Tibial nerve (tissue), 4 donors: Measurements from ENCODE around the gene CHST14. TPM values are rescaled to one million over a fixed set of nuclear protein-coding genes. Genes with fewer than 3 reads are reported as not detected.

Experiments used
- DNase-seq, 2 donors: peaks; one replicate each; pipeline ENCODE4 v3.0.0-alpha.2; 2019; ENCODE audit warnings: low spot score in 2 of 2
- H3K27ac ChIP-seq, 4 donors: fragments of 200-600 bp; sonication (generic) in 3 of 4; one replicate each; pipeline ENCODE4 v1.5.1; 2017 to 2019; ENCODE audit warnings: mild to moderate bottlenecking in 1 of 4
- H3K27me3 ChIP-seq, 2 donors: fragments of 200-600 bp; sonication (generic) in 1 of 2; one replicate each; pipeline versions ENCODE4 v1.5.1 to v1.6.0; 2017 to 2019
- H3K36me3 ChIP-seq, 3 donors: fragments of 200-600 bp; sonication (generic); one replicate each; pipeline ENCODE4 v1.5.1; 2018 to 2019
- H3K4me1 ChIP-seq, 4 donors: fragments of 200-600 bp; sonication (generic) in 3 of 4; one replicate each; pipeline ENCODE4 v1.5.1; 2017 to 2019
- H3K4me3 ChIP-seq, 4 donors: fragments of 200-600 bp; sonication (generic) in 3 of 4; one replicate each; pipeline ENCODE4 v1.5.1; 2017 to 2019; ENCODE audit warnings: mild to moderate bottlenecking in 1 of 4, moderate library complexity in 1 of 4
- H3K9me3 ChIP-seq, 4 donors: fragments of 200-600 bp; sonication (generic) in 3 of 4; one replicate each; pipeline ENCODE4 v1.5.1; 2017 to 2019
- CTCF ChIP-seq, 5 experiments: fragments of 200-600 bp in 3 of 5; fragments of 450-650 bp in 2 of 5; sonication (generic) in 3 of 5; IDR thresholded peaks; one replicate each; pipeline ENCODE4 v1.5.1; 2016 to 2019; ENCODE audit warnings: antibody characterized with exemption in 5 of 5, mild to moderate bottlenecking in 3 of 5, moderate library complexity in 2 of 5
- EP300 ChIP-seq, 2 donors: sonication (generic); formaldehyde crosslinking; IDR thresholded peaks; one replicate each; pipeline ENCODE4 v1.6.1; 2017; ENCODE audit warnings: antibody characterized with exemption in 2 of 2, mild to moderate bottlenecking in 1 of 2
- POLR2A ChIP-seq, 2 donors: fragments of 450-650 bp; IDR thresholded peaks; one replicate each; pipeline ENCODE4 v1.6.1; 2017; ENCODE audit warnings: antibody characterized with exemption in 2 of 2, mild to moderate bottlenecking in 2 of 2, moderate library complexity in 2 of 2
- WGBS, 2 donors: methylation state at CpG; one replicate each; pipeline ENCODE4 v1.1.5; 2018; 5-methylcytosine and 5-hydroxymethylcytosine counted together
- total RNA-seq, 4 donors: library from RNA; depleted of rRNA; stranded (reverse); fragments of >200 nt; gene quantifications; one replicate each; pipeline ENCODE4 v1.1.0, GENCODE V29; 2016

The CHST14 gene
- total RNA-seq, 4 donors from 2014 or later = 5.7 to 27.8 (median 15.4) TPM

GRCh38 chr15:40467261-40467615, 3.5 kb upstream of the CHST14 start:
- no peak for TF ChIP-seq CTCF (IDR thresholded peaks at IDR 0.05)
- TF ChIP-seq EP300 (IDR thresholded peaks at IDR 0.05) = no peak
- no peak for TF ChIP-seq POLR2A (IDR thresholded peaks at IDR 0.05)
- Histone ChIP-seq H3K36me3 (peaks cover 2 to 64% (median 4%) of the 10 kb centered on the region in 3 donors), H3K9me3 (no peaks in the 10 kb centered on the region), H3K27ac (no peak overlapping the region), H3K4me1 (peaks cover 0 to 23% (median 9%) of the 10 kb centered on the region in 4 donors), H3K27me3 (no peaks in the 10 kb centered on the region), H3K4me3 (no peak overlapping the region)
- DNase-seq = no peak

GRCh38 chr15:40468898-40469331, 1.9 kb upstream of the CHST14 start:
- Histone ChIP-seq H3K27ac (no peak overlapping the region), H3K4me1 (peaks cover 0 to 26% (median 11%) of the 10 kb centered on the region in 4 donors), H3K4me3 (no peak overlapping the region), H3K36me3 (peaks cover 2 to 47% (median 3%) of the 10 kb centered on the region in 3 donors), H3K9me3 (no peaks in the 10 kb centered on the region), H3K27me3 (no peaks in the 10 kb centered on the region)
- TF ChIP-seq EP300 (IDR thresholded peaks at IDR 0.05) = no peak
- no peak for TF ChIP-seq CTCF (IDR thresholded peaks at IDR 0.05)
- no peak for TF ChIP-seq POLR2A (IDR thresholded peaks at IDR 0.05)
- 92 to 94% methylated on average over 4 of the region's 4 CpGs for WGBS, 2 donors
- no peak for DNase-seq

GRCh38 chr15:40469776-40470390, 901 bp upstream of the CHST14 start:
- peaks cover 0 to 26% (median 11%) of the 10 kb centered on the region in 4 donors for H3K4me1 ChIP-seq
- no peaks in the 10 kb centered on the region for H3K27me3 ChIP-seq
- peak overlapping the region in 3 of 4 donors; percentile 93 to 96 (median 95) for H3K27ac ChIP-seq
- TF ChIP-seq POLR2A (IDR thresholded peaks at IDR 0.05) (no peak), EP300 (IDR thresholded peaks at IDR 0.05) (no peak), CTCF (IDR thresholded peaks at IDR 0.05) (no peak)
- H3K36me3 ChIP-seq = peaks cover 0 to 37% (median 2%) of the 10 kb centered on the region in 3 donors
- H3K9me3 ChIP-seq = no peaks in the 10 kb centered on the region
- peak overlapping the region in 2 of 4 donors; percentile 56 to 84 for H3K4me3 ChIP-seq
- DNase-seq = no peak
- WGBS, 2 donors = 71 to 73% methylated on average over 7 of the region's 7 CpGs

GRCh38 chr15:40471105-40471807, 472 bp downstream of the CHST14 start:
- no peak for TF ChIP-seq EP300 (IDR thresholded peaks at IDR 0.05)
- TF ChIP-seq CTCF (IDR thresholded peaks at IDR 0.05) = no peak
- no peak for TF ChIP-seq POLR2A (IDR thresholded peaks at IDR 0.05)
- no peaks in the 10 kb centered on the region for H3K27me3 ChIP-seq
- H3K4me1 ChIP-seq = peaks cover 0 to 23% (median 11%) of the 10 kb centered on the region in 4 donors
- peak overlapping the region; percentile 56 to 92 (median 80) for H3K4me3 ChIP-seq
- DNase-seq = peak in 1 of 2 donors; percentile 12
- no peaks in the 10 kb centered on the region for H3K9me3 ChIP-seq
- H3K36me3 ChIP-seq = peaks cover 0 to 23% (median 2%) of the 10 kb centered on the region in 3 donors
- peak overlapping the region; percentile 77 to 96 (median 94) for H3K27ac ChIP-seq
- WGBS, 2 donors = 0 to 1% methylated on average over 1 to 26 of the region's 60 CpGs

GRCh38 chr15:40471808-40472150, 995 bp downstream of the CHST14 start:
- Histone ChIP-seq H3K9me3 (no peaks in the 10 kb centered on the region), H3K4me1 (peaks cover 0 to 23% (median 11%) of the 10 kb centered on the region in 4 donors), H3K27ac (peak overlapping the region in 3 of 4 donors; percentile 93 to 96 (median 95)), H3K27me3 (no peaks in the 10 kb centered on the region), H3K36me3 (peaks cover 0 to 18% (median 0%) of the 10 kb centered on the region in 3 donors), H3K4me3 (peak overlapping the region; percentile 56 to 92 (median 80))
- TF ChIP-seq CTCF (IDR thresholded peaks at IDR 0.05) (no peak), EP300 (IDR thresholded peaks at IDR 0.05) (no peak), POLR2A (IDR thresholded peaks at IDR 0.05) (no peak)
- 0 to 19% methylated on average over 1 to 13 of the region's 16 CpGs for WGBS, 2 donors
- DNase-seq = no peak
